Activated CD4-positive, alpha-beta T cell treated with anti-CD3 and anti-CD28 coated beads, Interleukin-2, amount 50 U/mL, for 48 hours (primary cell): ENCODE measurements around the gene PEG3.

ENCODE experiments used
- DNase-seq, 2 experiments: peaks; one replicate each; pipeline ENCODE4 v3.0.0-alpha.2; 2020

The PEG3 gene

GRCh38 chr19:56838909-56839651, 1.4 kb downstream of the PEG3 start:
- no peak for DNase-seq

GRCh38 chr19:56838024-56838908, 2.3 kb downstream of the PEG3 start:
- no peak for DNase-seq

GRCh38 chr19:56837492-56838023, 3.0 kb downstream of the PEG3 start:
- no peak for DNase-seq

- no peak for DNase-seq
Observed at GRCh38 chr19:56837004-56837403, 3.5 kb downstream of the PEG3 start.

GRCh38 chr19:56836059-56836458, 4.5 kb downstream of the PEG3 start:
- DNase-seq: no peak

GRCh38 chr19:56835401-56835800, 5.1 kb downstream of the PEG3 start:
- no peak for DNase-seq

GRCh38 chr19:56834564-56835375, 5.8 kb downstream of the PEG3 start:
- no peak for DNase-seq

- no peak for DNase-seq
Observed at GRCh38 chr19:56832352-56832928, 8.1 kb downstream of the PEG3 start.

GRCh38 chr19:56831255-56831654, 9.3 kb downstream of the PEG3 start:
- no peak for DNase-seq

GRCh38 chr19:56829596-56829995, 10.9 kb downstream of the PEG3 start:
- DNase-seq: no peak

- DNase-seq: no peak
Observed at GRCh38 chr19:56827708-56828107, 12.8 kb downstream of the PEG3 start.

- DNase-seq: no peak
Observed at GRCh38 chr19:56823956-56824355, 16.6 kb downstream of the PEG3 start.

- no peak for DNase-seq
Observed at GRCh38 chr19:56823417-56823816, 17.1 kb downstream of the PEG3 start.

GRCh38 chr19:56822755-56823154, 17.8 kb downstream of the PEG3 start:
- DNase-seq: no peak

GRCh38 chr19:56821675-56822074, 18.9 kb downstream of the PEG3 start:
- DNase-seq: no peak

- no peak for DNase-seq
Observed at GRCh38 chr19:56821209-56821608, 19.3 kb downstream of the PEG3 start.

GRCh38 chr19:56819166-56819565, 21.4 kb downstream of the PEG3 start:
- no peak for DNase-seq

GRCh38 chr19:56814656-56815055, 25.9 kb downstream of the PEG3 start:
- no peak for DNase-seq

GRCh38 chr19:56813531-56813930, 27.0 kb downstream of the PEG3 start:
- no peak for DNase-seq

GRCh38 chr19:56811480-56811879, 29.0 kb downstream of the PEG3 start:
- DNase-seq: no peak

- no peak for DNase-seq
Observed at GRCh38 chr19:56810260-56810659, 30.3 kb downstream of the PEG3 start.

- DNase-seq: no peak
Observed at GRCh38 chr19:56808717-56809392, 31.7 kb downstream of the PEG3 start.
